DND-41 (cell line): ENCODE results near the gene ZNF536.

Experiments
- ATAC-seq: fragments of 200-7000 bp; cut with Tn5 transposase; 3 replicates; pipeline ENCODE4 v1.9.1; 2021; ENCODE audit warnings: low read depth; ENCODE audit not compliant: insufficient read depth
- DNase-seq: peaks from one replicate; pipeline ENCODE4 v3.0.0-alpha.2; 2020
- H2AFZ ChIP-seq: 2 replicates; pipeline ENCODE4 v1.6.0; 2012; ENCODE audit warnings: low read depth, low read length
- H3K27ac ChIP-seq: 2 replicates; pipeline ENCODE4 v1.5.1; 2012; ENCODE audit warnings: low read length, inconsistent platforms
- H3K27me3 ChIP-seq: fragments of 200-600 bp; sonication (generic); 2 replicates; pipeline ENCODE4 v1.6.0; 2012; ENCODE audit warnings: low read length, mild to moderate bottlenecking, inconsistent platforms; ENCODE audit not compliant: insufficient read depth, poor library complexity
- H3K36me3 ChIP-seq: 2 replicates; pipeline ENCODE4 v1.5.1; 2012; ENCODE audit warnings: low read length, inconsistent platforms; ENCODE audit not compliant: insufficient read depth
- H3K4me1 ChIP-seq: 2 replicates; pipeline ENCODE4 v1.5.1; 2012; ENCODE audit warnings: mild to moderate bottlenecking, low read length; ENCODE audit not compliant: insufficient read depth
- H3K4me2 ChIP-seq: 2 replicates; pipeline ENCODE4 v1.6.0; 2012; ENCODE audit warnings: mild to moderate bottlenecking, moderate library complexity, low read length, inconsistent platforms; ENCODE audit not compliant: insufficient read depth
- H3K4me3 ChIP-seq, 2 experiments: fragments of 200-600 bp in 1 of 2; shearing (Covaris generic) in 1 of 2; 2 replicates each; pipeline ENCODE4 v1.5.1; 2012 to 2016; ENCODE audit warnings: inconsistent platforms in 2 of 2, low read length in 2 of 2, mild to moderate bottlenecking in 2 of 2, low read depth in 1 of 2, moderate library complexity in 1 of 2
- H3K79me2 ChIP-seq: 2 replicates; pipeline ENCODE4 v1.6.0; 2012; ENCODE audit warnings: low read length, inconsistent platforms; ENCODE audit not compliant: insufficient read depth
- H3K9ac ChIP-seq: 2 replicates; pipeline ENCODE4 v1.6.0; 2012; ENCODE audit warnings: low read depth, mild to moderate bottlenecking, inconsistent platforms, low read length, moderate library complexity
- H3K9me3 ChIP-seq: 2 replicates; pipeline ENCODE4 v1.5.1; 2012; ENCODE audit warnings: low read length, moderate library complexity, mild to moderate bottlenecking, inconsistent platforms; ENCODE audit not compliant: insufficient read depth, severe bottlenecking
- H4K20me1 ChIP-seq: 2 replicates; pipeline ENCODE4 v1.6.0; 2012; ENCODE audit warnings: low read length; ENCODE audit not compliant: insufficient read depth
- CTCF ChIP-seq: IDR thresholded peaks from 2 replicates; pipeline ENCODE4 v1.5.1; 2012; ENCODE audit warnings: borderline replicate concordance, low read length, moderate library complexity, mild to moderate bottlenecking; ENCODE audit not compliant: poor library complexity, severe bottlenecking; ENCODE audit errors: extremely low read depth
- EZH2 ChIP-seq: IDR thresholded peaks from 3 replicates; pipeline ENCODE4 v1.6.1; 2012; ENCODE audit warnings: borderline replicate concordance, low read depth, mild to moderate bottlenecking, moderate library complexity, low read length, inconsistent platforms; ENCODE audit not compliant: severe bottlenecking

Gene ZNF536

GRCh38 chr19:30391052-30391451 is 18.9 kb downstream of the ZNF536 start:
- no peaks in the 10 kb centered on the region for H3K27me3 ChIP-seq
- no peaks in the 10 kb centered on the region for H3K9me3 ChIP-seq
- ATAC-seq, result no peak
- no peak overlapping the region for H3K4me2 ChIP-seq
- no peaks in the 10 kb centered on the region for H3K79me2 ChIP-seq
- no peaks in the 10 kb centered on the region for H4K20me1 ChIP-seq
- TF ChIP-seq CTCF (no peak), EZH2 (no peak)
- no peak overlapping the region for H3K9ac ChIP-seq
- DNase-seq, result no peak
- H3K4me3 ChIP-seq, result no peak overlapping the region
- H3K36me3 ChIP-seq, result no peaks in the 10 kb centered on the region
- H3K4me1 ChIP-seq, result no peaks in the 10 kb centered on the region
- no peak overlapping the region for H2AFZ ChIP-seq
- H3K27ac ChIP-seq, result no peak overlapping the region

- Histone ChIP-seq H3K79me2 (no peaks in the 10 kb centered on the region), H3K27me3 (no peaks in the 10 kb centered on the region), H3K4me2 (no peak overlapping the region), H3K9ac (no peak overlapping the region), H2AFZ (no peak overlapping the region), H3K9me3 (no peaks in the 10 kb centered on the region), H4K20me1 (no peaks in the 10 kb centered on the region), H3K4me3 (no peak overlapping the region), H3K27ac (no peak overlapping the region), H3K36me3 (no peaks in the 10 kb centered on the region), H3K4me1 (no peaks in the 10 kb centered on the region)
- TF ChIP-seq EZH2 (no peak), CTCF (no peak)
- no peak for ATAC-seq
- no peak for DNase-seq
Measured at GRCh38 chr19:30391554-30392551, 19.7 kb downstream of the ZNF536 start.

GRCh38 chr19:30393046-30393445 is 20.9 kb downstream of the ZNF536 start:
- no peaks in the 10 kb centered on the region for H3K4me1 ChIP-seq
- no peak overlapping the region for H3K4me2 ChIP-seq
- H3K36me3 ChIP-seq, result no peaks in the 10 kb centered on the region
- TF ChIP-seq CTCF (no peak), EZH2 (no peak)
- no peak overlapping the region for H3K27ac ChIP-seq
- H3K4me3 ChIP-seq, result no peak overlapping the region
- ATAC-seq (no peak), DNase-seq (no peak)
- H2AFZ ChIP-seq, result no peak overlapping the region
- H4K20me1 ChIP-seq, result no peaks in the 10 kb centered on the region
- no peaks in the 10 kb centered on the region for H3K27me3 ChIP-seq
- H3K9me3 ChIP-seq, result no peaks in the 10 kb centered on the region
- H3K9ac ChIP-seq, result no peak overlapping the region
- no peaks in the 10 kb centered on the region for H3K79me2 ChIP-seq
